Smooth muscle cell (in vitro differentiated cells): ENCODE measurements around the gene LRRC25. TPM values are rescaled to one million over a fixed set of nuclear protein-coding genes. Genes with fewer than 3 reads are reported as not detected.
"Not testable (repeated sequence)": the region's sequence is repeated elsewhere in the genome, so short reads cannot be mapped to it uniquely, and the experiment has no call there.

Source experiments
- DNase-seq: peaks from one replicate; lab custom pipeline; 2025; ENCODE audit not compliant: unreplicated experiment; lab: John Stamatoyannopoulos, UW
- H2AFZ ChIP-seq: fragments of 200-600 bp; sonication (generic); 2 replicates; pipeline ENCODE4 v1.6.0; 2016; ENCODE audit warnings: antibody characterized with exemption, low read depth, mild to moderate bottlenecking
- H3F3A ChIP-seq: fragments of 200-600 bp; sonication (generic); 2 replicates; pipeline ENCODE4 v1.6.0; 2017; ENCODE audit warnings: antibody characterized with exemption, low read depth
- H3K27ac ChIP-seq: fragments of 200-600 bp; sonication (generic); 2 replicates; pipeline ENCODE4 v1.5.1; 2016; ENCODE audit warnings: low read depth, mild to moderate bottlenecking
- H3K27me3 ChIP-seq: fragments of 200-600 bp; sonication (generic); 2 replicates; pipeline ENCODE4 v1.6.1; 2016; ENCODE audit warnings: low read depth, mild to moderate bottlenecking
- H3K36me3 ChIP-seq: fragments of 200-600 bp; sonication (generic); 2 replicates; pipeline ENCODE4 v1.5.1; 2016; ENCODE audit warnings: low read depth
- H3K4me1 ChIP-seq: fragments of 200-600 bp; sonication (generic); 2 replicates; pipeline ENCODE4 v1.5.1; 2016; ENCODE audit warnings: low read depth
- H3K4me2 ChIP-seq: fragments of 200-600 bp; sonication (generic); 2 replicates; pipeline ENCODE4 v1.6.0; 2016; ENCODE audit warnings: mild to moderate bottlenecking
- H3K4me3 ChIP-seq: fragments of 200-600 bp; sonication (generic); 2 replicates; pipeline ENCODE4 v1.5.1; 2016; ENCODE audit warnings: mild to moderate bottlenecking
- H3K79me2 ChIP-seq: fragments of 200-600 bp; sonication (generic); 2 replicates; pipeline ENCODE4 v1.6.0; 2016; ENCODE audit warnings: low read depth, mild to moderate bottlenecking
- H3K9ac ChIP-seq: fragments of 200-600 bp; sonication (generic); 2 replicates; pipeline ENCODE4 v1.6.0; 2016; ENCODE audit warnings: low read depth
- H3K9me3 ChIP-seq: fragments of 200-600 bp; sonication (generic); replicated peaks from 2 replicates; pipeline ENCODE4 v1.5.1; 2016; ENCODE audit warnings: low read depth
- H4K20me1 ChIP-seq: fragments of 200-600 bp; sonication (generic); 2 replicates; pipeline ENCODE4 v1.6.0; 2016; ENCODE audit warnings: low read depth
- CTCF ChIP-seq: fragments of 200-600 bp; sonication (generic); IDR thresholded peaks from 2 replicates; pipeline ENCODE4 v1.5.1; 2017; ENCODE audit warnings: borderline replicate concordance, mild to moderate bottlenecking, antibody characterized with exemption; ENCODE audit not compliant: insufficient read depth, poor library complexity, severe bottlenecking
- WGBS: methylation state at CpG from one replicate; pipeline ENCODE4 v1.1.7; 2016; ENCODE audit warnings: low lambda C conversion rate; 5-methylcytosine and 5-hydroxymethylcytosine counted together
- polyA plus RNA-seq: library from polyadenylated mRNA; unstranded; fragments of >200 nt; fragmentation: Nextera tagmentation; extraction: Ambion mirVana; gene quantifications from 2 replicates; pipeline ENCODE4 v1.2.1, GENCODE V29; 2016
- total RNA-seq: library from RNA; depleted of rRNA; stranded (reverse); fragments of >200 nt; gene quantifications from 2 replicates; pipeline ENCODE4 v1.2.3, GENCODE V29; 2014

Gene LRRC25
- total and polyA plus RNA-seq, 2 experiments from 2014 or later = 0.34 TPM; not detected in 1

GRCh38 chr19:18364826-18365528, 32.4 kb downstream of the LRRC25 start:
- H3K9ac ChIP-seq = peak overlapping the region; percentile 83
- no peaks in the 10 kb centered on the region for H4K20me1 ChIP-seq
- H3F3A ChIP-seq = peaks cover 9% of the 10 kb centered on the region
- H3K4me3 ChIP-seq = no peak overlapping the region
- no peaks in the 10 kb centered on the region for H3K79me2 ChIP-seq
- WGBS = 17% methylated on average over 15 of the region's 15 CpGs
- H3K27me3 ChIP-seq = no peaks in the 10 kb centered on the region
- TF ChIP-seq CTCF = no peak
- H3K4me1 ChIP-seq = peaks cover 12% of the 10 kb centered on the region
- H3K36me3 ChIP-seq = no peaks in the 10 kb centered on the region
- peak overlapping the region; percentile 94 for H3K27ac ChIP-seq
- peak overlapping the region; percentile 28 for H3K4me2 ChIP-seq
- H3K9me3 ChIP-seq = no peaks in the 10 kb centered on the region
- no peak overlapping the region for H2AFZ ChIP-seq
- DNase-seq = peak; percentile 17

- Histone ChIP-seq H3K4me2 (peak overlapping the region; percentile 28), H3K9ac (peak overlapping the region; percentile 83), H3K4me1 (peaks cover 12% of the 10 kb centered on the region), H3K27ac (peak overlapping the region; percentile 94)
- H3K36me3 ChIP-seq, H3K9me3 ChIP-seq, H2AFZ ChIP-seq, H3K4me3 ChIP-seq, H3F3A ChIP-seq, H3K27me3 ChIP-seq, DNase-seq, H4K20me1 ChIP-seq, H3K79me2 ChIP-seq: not testable (repeated sequence)
- WGBS = 82% methylated on average over 11 of the region's 11 CpGs
Measured at GRCh38 chr19:18364277-18364825, 33.1 kb downstream of the LRRC25 start.

GRCh38 chr19:18363787-18364186, 33.6 kb downstream of the LRRC25 start:
- no peak overlapping the region for H2AFZ ChIP-seq
- H3K27ac ChIP-seq = peak overlapping the region; percentile 94

More at GRCh38 chr19:18363787-18364186, 33.6 kb downstream of the LRRC25 start:
- no peak for TF ChIP-seq CTCF
- Histone ChIP-seq H4K20me1 (no peaks in the 10 kb centered on the region), H3K9me3 (no peaks in the 10 kb centered on the region), H3K4me2 (no peak overlapping the region), H3K4me3 (no peak overlapping the region), H3K9ac (no peak overlapping the region), H3F3A (peaks cover 9% of the 10 kb centered on the region), H3K79me2 (no peaks in the 10 kb centered on the region), H3K36me3 (no peaks in the 10 kb centered on the region), H3K27me3 (no peaks in the 10 kb centered on the region), H3K4me1 (peaks cover 12% of the 10 kb centered on the region)
- DNase-seq = no peak
- 86% methylated on average over 6 of the region's 6 CpGs for WGBS
